Endothelial cell of umbilical vein (primary cell): Measurements from ENCODE around the gene BCL11A. TPM values are rescaled to one million over a fixed set of nuclear protein-coding genes. Genes with fewer than 3 reads are reported as not detected.

ENCODE experiments used
- BruUV-seq: library from RNA; stranded (reverse); fragments of 400-500 nt; replicated peaks from 2 replicates; lab custom pipeline; 2021; lab: Mats Ljungman, UMichigan
- CTCF ChIA-PET: fragments of 300-600, 350-600 bp; sonication (Branson Sonifier 250); formaldehyde crosslinking; loops from one replicate; lab custom pipeline; 2021; ENCODE audit warnings: antibody characterized with exemption, inconsistent platforms; lab: Charles Lee
- POLR2A ChIA-PET: fragments of 300-600, 350-600 bp; sonication (Branson Sonifier 250); formaldehyde crosslinking; loops from one replicate; lab custom pipeline; 2021; ENCODE audit warnings: antibody characterized with exemption, inconsistent platforms; lab: Charles Lee
- DNase-seq: peaks from one replicate; pipeline ENCODE4 v3.0.0-alpha.2; 2011; ENCODE audit warnings: low read depth, low spot score
- FAIRE-seq: peaks from 2 replicates; lab custom pipeline; 2011; peaks lifted over from hg19 to GRCh38; lab: Jason Lieb, UNC
- H2AFZ ChIP-seq: 2 replicates; pipeline ENCODE4 v1.6.0; 2012; ENCODE audit warnings: low read depth, low read length, control low read depth, inconsistent platforms
- H3K27ac ChIP-seq: 2 replicates; pipeline ENCODE4 v1.5.1; 2011; ENCODE audit warnings: low read depth, mild to moderate bottlenecking, control low read depth, low read length, moderate library complexity; ENCODE audit not compliant: insufficient read depth
- H3K27me3 ChIP-seq, 2 experiments: 2 replicates each; pipeline versions ENCODE4 v1.6.0 to v1.6.1; 2011; ENCODE audit warnings: low read length in 2 of 2, mixed read lengths in 1 of 2; ENCODE audit not compliant: control insufficient read depth in 2 of 2, insufficient read depth in 2 of 2
- H3K36me3 ChIP-seq, 2 experiments: 2 replicates in 1 of 2; 3 replicates in 1 of 2; pipeline ENCODE4 v1.5.1; 2011; ENCODE audit warnings: low read length in 2 of 2, mild to moderate bottlenecking in 1 of 2, moderate library complexity in 1 of 2; ENCODE audit not compliant: control insufficient read depth in 2 of 2, insufficient read depth in 2 of 2; ENCODE audit errors: extremely low read depth in 1 of 2
- H3K4me1 ChIP-seq: 3 replicates; pipeline ENCODE4 v1.5.1; 2011; ENCODE audit warnings: mild to moderate bottlenecking, low read length; ENCODE audit not compliant: control insufficient read depth, insufficient read depth; ENCODE audit errors: extremely low read depth
- H3K4me2 ChIP-seq: 2 replicates; pipeline ENCODE4 v1.6.1; 2011; ENCODE audit warnings: low read length, control low read depth, mixed read lengths; ENCODE audit not compliant: insufficient read depth
- H3K4me3 ChIP-seq, 3 experiments: fragments of 200-600 bp in 1 of 3; sonication (generic), shearing (Covaris generic) in 1 of 3; replicated peaks in 1 of 3; 2 replicates each; pipeline ENCODE4 v1.5.1; 2011 to 2016; ENCODE audit warnings: control low read depth in 3 of 3, low read length in 3 of 3, mild to moderate bottlenecking in 2 of 3, inconsistent platforms in 1 of 3, low read depth in 1 of 3, moderate library complexity in 1 of 3; ENCODE audit not compliant: insufficient read depth in 1 of 3
- H3K79me2 ChIP-seq: 2 replicates; pipeline ENCODE4 v1.6.0; 2012; ENCODE audit warnings: low read length, inconsistent platforms; ENCODE audit not compliant: control insufficient read depth, insufficient read depth
- H3K9ac ChIP-seq: replicated peaks from 2 replicates; pipeline ENCODE3; 2011; ENCODE audit warnings: low read length, control low read depth; ENCODE audit not compliant: insufficient read depth; ENCODE audit errors: extremely low read depth
- H3K9me1 ChIP-seq: replicated peaks from 3 replicates; pipeline ENCODE4 v1.6.0; 2011; ENCODE audit warnings: mild to moderate bottlenecking, low read length; ENCODE audit not compliant: control insufficient read depth, insufficient read depth; ENCODE audit errors: extremely low read depth
- H3K9me3 ChIP-seq: replicated peaks from 2 replicates; pipeline ENCODE4 v1.5.1; 2012; ENCODE audit warnings: low read length, inconsistent platforms; ENCODE audit not compliant: control insufficient read depth, insufficient read depth
- H4K20me1 ChIP-seq: replicated peaks from 2 replicates; pipeline ENCODE3; 2011; ENCODE audit warnings: mild to moderate bottlenecking, low read length; ENCODE audit not compliant: control insufficient read depth, insufficient read depth; ENCODE audit errors: extremely low read depth
- EZH2 ChIP-seq: IDR thresholded peaks from 2 replicates; pipeline ENCODE4 v1.6.1; 2012; ENCODE audit warnings: borderline replicate concordance, low read depth, mild to moderate bottlenecking, moderate library complexity, low read length, inconsistent platforms; ENCODE audit not compliant: severe bottlenecking
- FOS ChIP-seq: IDR thresholded peaks from 2 replicates; pipeline ENCODE4 v1.6.1; 2011; ENCODE audit warnings: mild to moderate bottlenecking, low read length, moderate library complexity, borderline replicate concordance; ENCODE audit not compliant: insufficient read depth
- GATA2 ChIP-seq: IDR thresholded peaks from 2 replicates; pipeline ENCODE4 v1.7.0; 2011; ENCODE audit warnings: low read depth, mild to moderate bottlenecking, moderate library complexity, mixed read lengths, low read length; ENCODE audit not compliant: insufficient read length, insufficient read depth
- JUN ChIP-seq: IDR thresholded peaks from 2 replicates; pipeline ENCODE4 v1.6.1; 2011; ENCODE audit warnings: borderline replicate concordance, low read depth; ENCODE audit not compliant: insufficient read length, insufficient read depth
- MYC ChIP-seq: IDR thresholded peaks from one replicate; pipeline ENCODE4 v1.6.1; 2011; ENCODE audit warnings: mild to moderate bottlenecking, low read depth, low read length
- POLR2A ChIP-seq: IDR thresholded peaks from 2 replicates; pipeline ENCODE4 v1.6.1; 2012; ENCODE audit warnings: low read depth, mild to moderate bottlenecking, control low read depth, low read length
- POLR2AphosphoS5 ChIP-seq: IDR thresholded peaks from 2 replicates; pipeline ENCODE4 v1.6.1; 2012; ENCODE audit warnings: low read depth, mild to moderate bottlenecking, control low read depth, low read length, moderate library complexity; ENCODE audit not compliant: insufficient read depth
- dilution Hi-C: fragments of 300-500 bp; cut with MboI; formaldehyde crosslinking; loops from one replicate; pipeline ENCODE4 v1.15.0; 2019; ENCODE audit warnings: low sequenced_read_pairs; ENCODE audit not compliant: extremely low pct_ligation_motif_present
- intact Hi-C: fragments of 100-400 bp; cut with micrococcal nuclease; formaldehyde crosslinking; loops from one replicate; pipeline ENCODE4 v1.10.0; 2022
- polyA plus RNA-seq, 4 experiments: library from polyadenylated mRNA; depleted of rRNA in 3 of 4; stranded (reverse) in 3 of 4; unstranded in 1 of 4; fragments of >200 nt; gene quantifications; 2 replicates each; pipeline versions ENCODE4 v1.2.1 to v1.2.3, GENCODE V29; 2011 to 2012; ENCODE audit warnings: missing spikeins in 1 of 4
- total RNA-seq: library from RNA; stranded (reverse); gene quantifications from 2 replicates; pipeline ENCODE4 v1.2.3, GENCODE V29; 2021
- TF ChIP-seq, protein P1 (sequence below), 2 donors: IDR thresholded peaks; 1 replicate in 1 of 2; 2 replicates in 1 of 2; pipeline ENCODE4 v1.5.1; 2011; ENCODE audit warnings: low read length in 2 of 2, mild to moderate bottlenecking in 2 of 2, moderate library complexity in 2 of 2, control low read depth in 1 of 2, inconsistent platforms in 1 of 2, low read depth in 1 of 2; ENCODE audit not compliant: insufficient read depth in 1 of 2; ENCODE audit errors: extremely low read depth in 1 of 2
- TF ChIP-seq, protein P2 (sequence below): IDR thresholded peaks from 2 replicates; pipeline ENCODE4 v1.6.1; 2011; ENCODE audit not compliant: insufficient read depth, insufficient read length

BCL11A gene
- total and polyA plus RNA-seq, 2 donors (not counting 3 experiments of a cell fraction or from before 2014, with no cell fraction given) = 0.12 to 0.88 TPM

DNA sequence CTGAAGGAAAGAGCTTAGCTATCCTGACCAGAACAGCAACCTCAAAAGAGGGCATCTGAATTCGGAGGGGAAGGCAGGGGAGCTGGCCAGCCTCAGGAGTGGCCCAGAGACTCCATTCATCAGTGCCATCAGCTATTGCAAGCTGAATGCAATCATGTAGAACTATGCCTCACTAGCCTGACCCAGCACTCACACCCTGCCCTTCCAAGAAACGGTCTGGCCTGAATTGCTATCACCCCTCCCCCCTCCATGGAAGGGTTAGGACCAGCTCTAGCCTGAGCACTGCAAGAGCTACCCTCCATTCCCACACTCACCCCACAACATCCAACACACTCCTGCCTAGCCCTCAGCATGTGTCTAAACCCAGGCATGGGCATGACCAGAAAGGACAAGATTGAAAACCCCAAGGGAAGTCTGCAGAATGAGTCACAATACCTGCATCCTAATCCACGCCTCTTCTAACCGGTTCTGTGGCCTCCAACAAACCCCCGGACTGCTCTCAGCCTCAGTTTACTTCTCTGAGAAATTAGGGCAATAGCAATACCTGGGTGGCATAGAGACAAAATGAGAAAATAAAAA lies 120.3 kb downstream of the BCL11A start:
- Histone ChIP-seq H3K36me3 (no peaks in the 10 kb centered on the region), H3K9me3 (no peaks in the 10 kb centered on the region), H3K27ac (no peak overlapping the region), H3K4me3 (no peak overlapping the region), H3K9ac (no peak overlapping the region), H4K20me1 (no peaks in the 10 kb centered on the region), H3K9me1 (no peaks in the 10 kb centered on the region), H3K4me2 (no peak overlapping the region), H3K79me2 (no peaks in the 10 kb centered on the region), H3K4me1 (no peaks in the 10 kb centered on the region), H2AFZ (no peak overlapping the region), H3K27me3 (no peaks in the 10 kb centered on the region)
- intact Hi-C loops = no loop called here
- no TSS peak for BruUV-seq
- ChIA-PET POLR2A (no interaction called here), CTCF (no interaction called here)
- dilution Hi-C loops = no loop called here
- no peak for TF ChIP-seq JUN
- TF ChIP-seq EZH2 = no peak
- TF ChIP-seq, protein P1, sequence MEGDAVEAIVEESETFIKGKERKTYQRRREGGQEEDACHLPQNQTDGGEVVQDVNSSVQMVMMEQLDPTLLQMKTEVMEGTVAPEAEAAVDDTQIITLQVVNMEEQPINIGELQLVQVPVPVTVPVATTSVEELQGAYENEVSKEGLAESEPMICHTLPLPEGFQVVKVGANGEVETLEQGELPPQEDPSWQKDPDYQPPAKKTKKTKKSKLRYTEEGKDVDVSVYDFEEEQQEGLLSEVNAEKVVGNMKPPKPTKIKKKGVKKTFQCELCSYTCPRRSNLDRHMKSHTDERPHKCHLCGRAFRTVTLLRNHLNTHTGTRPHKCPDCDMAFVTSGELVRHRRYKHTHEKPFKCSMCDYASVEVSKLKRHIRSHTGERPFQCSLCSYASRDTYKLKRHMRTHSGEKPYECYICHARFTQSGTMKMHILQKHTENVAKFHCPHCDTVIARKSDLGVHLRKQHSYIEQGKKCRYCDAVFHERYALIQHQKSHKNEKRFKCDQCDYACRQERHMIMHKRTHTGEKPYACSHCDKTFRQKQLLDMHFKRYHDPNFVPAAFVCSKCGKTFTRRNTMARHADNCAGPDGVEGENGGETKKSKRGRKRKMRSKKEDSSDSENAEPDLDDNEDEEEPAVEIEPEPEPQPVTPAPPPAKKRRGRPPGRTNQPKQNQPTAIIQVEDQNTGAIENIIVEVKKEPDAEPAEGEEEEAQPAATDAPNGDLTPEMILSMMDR (IDR thresholded peaks at IDR 0.05; ENCODE audit: extremely low read depth in 1 of 2, insufficient read depth in 1 of 2, low read depth in 1 of 2, low read length in 2 of 2) = no peak
- TF ChIP-seq POLR2AphosphoS5 = no peak
- TF ChIP-seq FOS = no peak
- FAIRE-seq (no peak), DNase-seq (no peak)

DNA sequence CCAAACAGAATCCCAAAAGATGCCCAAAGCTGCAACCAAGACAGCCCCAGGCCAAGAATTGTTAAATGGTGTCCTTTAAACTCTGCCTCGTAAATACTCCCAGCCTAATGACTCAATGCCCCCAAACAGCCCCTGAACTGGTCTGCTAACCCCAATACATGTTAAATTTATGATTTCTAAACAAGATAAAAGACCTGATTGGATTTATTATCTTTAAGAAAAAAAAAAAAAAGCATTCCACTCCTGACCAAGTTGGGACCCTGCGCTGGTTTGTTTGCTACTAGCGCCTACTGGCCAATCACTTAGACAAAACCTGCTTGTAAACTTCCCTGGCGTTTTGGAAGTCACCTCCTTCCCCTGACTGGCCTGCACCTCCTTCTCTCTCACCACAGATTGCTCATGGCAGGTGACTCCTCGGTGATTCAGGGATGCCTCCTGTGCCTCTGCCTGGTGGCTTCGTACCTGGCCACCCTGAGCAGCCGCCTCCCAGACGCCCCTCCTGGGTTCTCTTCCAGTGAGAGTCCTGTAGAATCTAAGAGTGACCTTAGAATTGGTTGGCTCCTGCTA lies 121.3 kb downstream of the BCL11A start:
- Histone ChIP-seq H3K9me3 (no peaks in the 10 kb centered on the region), H3K9me1 (no peaks in the 10 kb centered on the region), H4K20me1 (no peaks in the 10 kb centered on the region), H3K4me3 (no peak overlapping the region), H3K4me1 (no peaks in the 10 kb centered on the region), H2AFZ (no peak overlapping the region), H3K27me3 (no peaks in the 10 kb centered on the region), H3K9ac (no peak overlapping the region), H3K79me2 (no peaks in the 10 kb centered on the region), H3K4me2 (no peak overlapping the region), H3K36me3 (no peaks in the 10 kb centered on the region), H3K27ac (no peak overlapping the region)
- no peak for FAIRE-seq
- dilution Hi-C loops = no loop called here
- intact Hi-C loops = no loop called here
- ChIA-PET CTCF (no interaction called here), POLR2A (no interaction called here)
- BruUV-seq = no TSS peak
- no peak for DNase-seq
- no peak for TF ChIP-seq JUN
- no peak for TF ChIP-seq GATA2
- TF ChIP-seq, protein P2, sequence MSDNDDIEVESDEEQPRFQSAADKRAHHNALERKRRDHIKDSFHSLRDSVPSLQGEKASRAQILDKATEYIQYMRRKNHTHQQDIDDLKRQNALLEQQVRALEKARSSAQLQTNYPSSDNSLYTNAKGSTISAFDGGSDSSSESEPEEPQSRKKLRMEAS = no peak
- TF ChIP-seq EZH2 = no peak
- TF ChIP-seq POLR2A = no peak
- no peak for TF ChIP-seq POLR2AphosphoS5
- TF ChIP-seq, protein P1 (IDR thresholded peaks at IDR 0.05; ENCODE audit: extremely low read depth in 1 of 2, insufficient read depth in 1 of 2, low read depth in 1 of 2, low read length in 2 of 2) = no peak
- TF ChIP-seq MYC = no peak
- TF ChIP-seq FOS = no peak
